ACHN (cell line): ENCODE measurements around the gene GIMAP6.
"Not testable (repeated sequence)": the region's sequence is repeated elsewhere in the genome, so short reads cannot be mapped to it uniquely, and the experiment has no call there.

Source experiments
- DNase-seq: peaks from one replicate; pipeline ENCODE4 v3.0.0-alpha.2; 2015
- in situ Hi-C: cut with HindIII; loops from 2 replicates; pipeline ENCODE4 v1.10.0; 2017; ENCODE audit warnings: low sequenced_read_pairs, low pct_ligation_motif_present, low pct_unique_long_range_greater_than_20kb

Gene GIMAP6

DNA sequence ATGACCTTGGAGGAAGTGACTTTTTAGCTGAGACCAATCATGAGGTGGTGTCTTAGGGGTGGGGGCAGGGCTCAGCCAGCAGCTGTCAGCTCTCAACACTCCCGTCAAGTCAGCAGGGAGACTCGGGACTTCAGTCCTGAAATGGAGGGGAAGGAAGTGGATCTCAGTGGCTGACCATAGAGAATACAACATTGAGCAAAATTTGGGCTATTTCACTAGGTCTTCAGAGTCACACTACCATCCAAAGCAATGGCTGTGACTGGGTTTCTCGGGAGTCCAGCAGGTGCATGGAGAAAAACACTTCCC, 16.8 kb upstream of the GIMAP6 start:
- no peak for DNase-seq
- in situ Hi-C loops = no loop called here

DNA sequence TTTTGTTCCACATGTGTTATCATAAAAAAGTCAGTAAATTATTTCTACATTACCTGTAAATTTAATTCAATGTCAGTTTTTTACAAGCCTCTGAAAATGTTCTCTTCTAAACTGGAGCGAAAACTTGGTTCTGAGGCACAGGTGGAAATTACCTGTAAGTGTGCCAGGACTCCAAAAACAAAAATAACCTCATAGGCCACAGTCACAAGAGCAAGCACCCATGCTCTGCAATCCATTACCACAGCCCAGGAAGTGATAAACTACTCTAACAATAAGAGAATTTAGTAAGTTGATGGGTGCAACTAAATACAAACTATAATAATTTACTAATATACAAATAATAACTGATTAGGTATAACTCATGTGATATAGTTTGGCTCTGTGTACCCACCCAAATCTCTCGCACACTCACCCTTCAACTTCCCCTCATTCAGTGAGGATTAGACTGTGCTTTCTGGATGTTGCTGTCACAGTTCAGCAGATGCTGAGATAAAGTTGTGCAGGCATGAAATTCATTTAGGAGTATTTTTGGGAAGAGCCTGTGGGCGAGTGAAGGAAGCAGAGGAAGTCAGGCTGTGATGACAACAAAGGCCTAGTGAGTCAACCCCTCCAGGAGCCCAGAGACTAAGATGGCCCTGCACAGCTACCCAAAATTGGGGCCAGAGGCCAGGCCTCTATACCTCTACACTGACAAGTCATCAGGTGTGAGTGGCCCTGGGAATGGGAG, 16.3 kb upstream of the GIMAP6 start:
- no peak for DNase-seq

DNA sequence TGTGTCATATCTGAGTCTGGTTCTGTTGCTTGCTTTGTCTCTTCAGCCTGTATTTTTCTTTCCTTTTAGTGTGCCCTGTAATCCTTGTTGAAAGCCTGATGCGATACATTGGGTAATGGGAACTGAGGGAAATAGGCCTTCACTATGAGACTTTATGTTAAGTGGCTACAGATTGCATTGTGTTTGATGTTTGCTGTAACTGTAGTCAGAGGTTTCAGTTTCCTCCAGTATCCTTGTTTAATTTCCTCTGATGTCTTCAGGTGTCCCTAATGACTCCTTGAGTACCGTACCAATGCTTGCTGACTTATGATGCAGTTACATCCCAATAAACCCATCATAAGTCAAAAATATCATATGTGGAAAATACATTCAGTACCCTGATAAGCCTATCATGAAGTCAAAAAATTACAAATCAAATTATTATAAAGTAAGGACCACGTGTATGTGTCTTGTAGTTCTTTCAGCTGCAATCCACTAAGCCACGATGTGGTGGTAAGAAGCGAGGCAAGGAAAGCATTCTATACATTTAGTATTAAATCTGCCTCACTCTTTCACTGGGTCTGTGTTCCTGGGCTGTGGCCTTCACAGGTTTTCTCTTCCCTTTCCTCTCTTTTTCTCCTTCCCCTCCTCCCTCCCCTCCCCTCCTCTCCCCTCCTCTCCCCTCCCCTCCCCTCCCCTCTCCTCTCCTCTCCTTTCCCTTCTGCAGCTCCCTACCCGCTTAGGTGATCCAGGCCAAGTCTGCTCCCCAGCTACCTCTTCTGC, 13.3 kb upstream of the GIMAP6 start:
- in situ Hi-C loops = no loop called here
- no peak for DNase-seq

More for the DNA sequence above, 16.3 kb upstream of the GIMAP6 start:
- in situ Hi-C loops = no loop called here

DNA sequence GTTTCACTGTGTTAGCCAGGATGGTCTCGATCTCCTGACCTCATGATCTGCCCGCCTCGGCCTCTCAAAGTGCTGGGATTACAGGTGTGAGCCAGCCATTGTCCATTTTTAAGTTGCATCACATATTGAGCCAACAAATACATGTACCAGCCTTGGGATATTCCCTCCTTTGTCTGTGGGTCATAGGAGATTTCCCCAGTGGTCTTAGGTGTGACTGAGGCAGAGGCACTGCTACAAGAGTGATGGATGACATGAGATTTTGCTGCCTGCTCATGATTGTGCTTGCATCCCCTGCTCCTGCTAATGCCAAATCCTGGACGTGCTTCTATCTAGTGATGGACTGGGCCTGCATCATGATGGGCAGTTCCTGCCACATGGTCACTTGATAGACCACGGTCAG, 10.7 kb upstream of the GIMAP6 start:
- in situ Hi-C loops = no loop called here
- DNase-seq = no peak

DNA sequence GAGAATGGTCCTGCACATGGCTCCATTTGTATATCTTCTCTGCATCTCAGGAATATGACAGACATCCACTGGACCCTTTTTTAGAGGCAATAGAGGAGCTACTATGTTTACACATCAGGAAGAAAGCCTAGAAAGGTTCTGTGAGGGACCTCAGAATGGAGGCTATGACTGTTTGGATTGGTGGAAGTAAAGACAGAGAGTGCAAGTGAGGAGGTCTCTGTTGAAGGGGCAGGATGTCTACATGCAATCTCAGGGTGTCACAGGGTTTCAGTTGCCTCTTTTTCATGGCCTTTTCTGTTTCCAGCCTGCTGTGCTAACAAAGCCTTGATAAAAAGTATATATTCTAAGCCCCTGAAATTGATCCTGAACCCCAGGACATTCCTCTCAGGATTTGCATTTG, 9.7 kb upstream of the GIMAP6 start:
- in situ Hi-C loops = no loop called here
- DNase-seq = no peak

DNA sequence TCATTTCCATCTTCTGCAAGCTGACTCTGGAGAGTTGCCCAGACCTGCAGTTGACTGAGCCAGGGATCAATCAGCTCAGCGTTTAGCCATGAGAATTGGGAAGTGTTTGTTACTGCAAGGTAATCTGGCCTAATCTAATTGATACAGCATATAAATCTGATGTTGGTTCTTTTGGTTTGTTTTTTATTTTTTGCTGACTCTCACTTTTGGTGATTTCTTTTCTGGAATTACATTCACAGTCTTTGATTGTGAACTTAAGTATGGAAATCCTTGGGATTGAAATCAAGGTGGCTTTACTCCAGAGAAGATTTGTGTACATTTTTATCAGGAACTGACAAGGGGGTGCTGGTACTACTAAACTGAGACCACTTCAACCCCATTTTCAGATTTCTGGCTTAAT, 1.7 kb upstream of the GIMAP6 start:
- in situ Hi-C loops = no loop called here
- DNase-seq = no peak

DNA sequence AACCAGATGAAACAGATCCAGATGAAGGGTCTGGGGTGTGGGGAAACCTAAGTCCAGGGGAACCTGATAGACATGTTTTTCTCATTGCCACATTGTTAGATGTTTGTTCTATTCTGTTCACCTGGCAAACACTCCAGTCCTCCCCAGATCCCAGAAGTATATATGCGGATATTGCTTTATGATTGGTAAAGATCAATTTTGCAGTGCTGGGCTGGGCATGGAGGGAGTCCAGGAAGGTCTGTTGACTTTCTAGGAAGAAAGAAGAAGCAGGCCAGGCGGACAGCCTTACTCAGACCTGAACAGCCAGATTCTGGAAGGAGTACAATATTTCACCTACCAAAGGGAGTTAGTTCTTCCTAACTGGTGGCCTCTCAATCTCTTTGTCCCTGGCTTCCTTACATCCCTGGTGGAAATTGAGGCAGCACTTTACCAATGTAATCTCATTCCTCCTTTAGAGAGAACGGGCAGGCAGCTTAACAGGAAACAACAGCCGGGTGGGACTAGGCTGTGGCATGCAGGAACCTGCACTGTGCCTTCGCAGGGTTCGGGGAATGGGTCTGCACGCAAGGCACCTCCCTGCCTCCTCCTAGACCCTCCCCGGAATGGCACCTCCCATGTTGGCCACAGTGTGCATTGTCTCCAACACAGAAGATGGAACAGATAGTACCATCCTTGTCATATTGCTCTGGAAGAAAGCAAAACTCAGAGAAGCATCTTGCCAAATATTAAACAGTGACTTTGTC, 930 bp downstream of the GIMAP6 start:
- in situ Hi-C loops = no loop called here

DNA sequence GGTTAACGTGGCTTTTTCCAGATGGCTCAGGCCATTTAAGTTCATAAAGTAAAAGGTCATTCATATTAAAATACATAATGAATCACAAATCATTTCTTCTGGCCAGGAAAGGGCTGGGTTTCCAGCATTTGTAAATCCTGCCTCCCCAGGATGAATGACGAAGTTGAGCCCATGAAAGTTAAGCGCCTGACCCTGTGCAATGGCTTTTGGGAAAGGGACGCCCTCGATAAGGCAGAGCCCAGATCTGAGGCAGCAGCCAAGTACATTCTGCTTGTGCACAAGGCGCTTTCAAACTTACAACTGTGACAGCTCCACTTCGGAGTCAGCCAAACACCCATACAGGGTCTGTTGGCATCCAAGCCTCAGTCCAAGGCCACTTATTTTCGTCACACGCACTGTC, 2.8 kb downstream of the GIMAP6 start:
- DNase-seq = no peak
- in situ Hi-C loops = no loop called here

More for the DNA sequence above, 930 bp downstream of the GIMAP6 start:
- DNase-seq = no peak

DNA sequence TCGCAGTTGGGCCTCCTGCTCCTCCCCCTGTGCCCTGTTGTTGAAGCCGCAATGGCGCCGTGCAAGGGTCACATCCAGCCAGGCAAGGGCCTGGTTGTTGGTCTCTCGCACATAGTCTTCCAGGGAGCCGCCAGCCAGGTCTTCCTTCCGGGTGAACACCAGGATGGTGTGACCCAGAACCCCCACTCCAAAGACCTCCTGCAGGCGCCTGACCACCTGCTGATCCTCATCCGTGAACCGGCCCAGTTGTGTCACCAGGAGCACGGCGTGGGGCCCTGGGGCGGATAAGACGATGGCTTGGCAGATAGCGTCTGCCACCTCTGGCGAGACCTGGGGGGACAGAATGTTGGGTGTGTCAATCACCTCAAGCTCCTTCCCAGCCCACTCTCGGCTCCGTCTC, 4.2 kb downstream of the GIMAP6 start:
- DNase-seq = no peak
- in situ Hi-C loops = no loop called here

DNA sequence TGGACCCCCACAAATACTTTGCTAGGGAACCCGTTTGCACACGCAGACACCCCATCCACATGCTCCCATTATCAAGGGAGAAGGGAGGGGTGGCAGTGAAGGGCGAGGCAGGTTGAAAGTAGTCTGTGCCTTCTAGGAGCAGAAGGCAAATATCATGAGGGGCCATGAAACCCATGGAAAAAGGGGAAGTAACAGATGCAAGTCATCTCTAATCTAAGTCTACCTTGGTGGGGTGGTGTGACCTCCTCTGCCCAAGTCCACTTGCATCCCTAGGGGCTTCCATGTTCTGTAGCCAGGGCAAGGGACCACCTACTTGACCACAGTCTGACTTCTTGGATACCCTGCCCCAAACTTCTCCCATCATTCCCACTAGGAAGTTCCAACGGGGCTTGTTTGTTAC, 5.5 kb downstream of the GIMAP6 start:
- no peak for DNase-seq
- in situ Hi-C loops = no loop called here

DNA sequence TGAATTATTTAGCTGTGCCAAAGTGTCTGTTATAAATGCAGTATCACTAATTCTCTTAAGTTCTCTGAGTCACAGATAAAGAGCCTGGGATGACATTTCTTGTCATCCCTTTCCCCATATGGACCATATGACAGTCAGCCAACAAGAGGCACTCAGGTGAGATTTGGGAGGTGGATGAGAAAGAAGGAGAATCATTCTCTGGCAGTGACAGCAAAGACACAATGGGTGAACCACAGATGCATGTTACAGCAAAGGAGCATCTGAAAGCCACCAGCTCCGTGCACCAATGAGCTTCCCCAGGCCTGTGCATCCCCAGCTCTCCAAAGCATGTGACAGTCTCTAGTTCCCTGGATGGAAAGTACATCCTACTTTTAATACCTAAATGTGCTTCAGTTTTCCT, 10.8 kb downstream of the GIMAP6 start:
- no peak for DNase-seq
- in situ Hi-C loops = no loop called here

DNA sequence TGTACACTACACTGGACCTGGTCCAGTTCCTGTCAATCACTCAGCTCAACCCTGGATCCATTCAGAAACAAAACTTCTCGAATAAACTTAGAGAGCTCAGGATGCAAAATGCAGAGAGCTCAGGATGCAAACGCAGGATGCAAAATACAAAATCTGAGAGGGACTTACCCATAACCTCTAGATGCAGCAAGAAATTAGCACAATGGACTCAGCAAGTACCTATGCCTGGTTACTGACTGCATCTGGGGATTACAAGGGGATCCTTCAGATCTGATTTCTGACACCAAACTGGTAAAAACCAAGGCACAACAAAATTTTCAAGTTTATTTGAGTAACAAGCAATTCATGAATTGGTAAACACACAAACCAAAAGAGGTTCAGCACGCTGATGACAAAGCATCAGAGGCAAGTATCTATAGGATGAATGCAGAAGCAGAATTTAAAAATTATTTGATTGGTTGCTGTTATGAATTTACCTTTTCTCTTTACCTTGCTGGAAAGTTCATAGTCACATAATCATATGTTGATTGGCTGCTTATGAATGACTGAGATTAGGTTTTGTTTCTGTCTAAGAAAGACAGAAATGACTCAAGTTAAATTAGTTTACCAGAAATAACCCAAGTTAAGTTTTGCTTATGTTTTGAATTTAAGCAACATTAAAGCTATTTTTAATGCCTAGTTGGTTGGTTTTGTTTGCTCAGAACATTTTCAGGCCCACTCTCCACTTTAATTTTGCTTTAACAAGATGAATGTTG, 11.4 kb downstream of the GIMAP6 start:
- DNase-seq = no peak
- in situ Hi-C loops = no loop called here

DNA sequence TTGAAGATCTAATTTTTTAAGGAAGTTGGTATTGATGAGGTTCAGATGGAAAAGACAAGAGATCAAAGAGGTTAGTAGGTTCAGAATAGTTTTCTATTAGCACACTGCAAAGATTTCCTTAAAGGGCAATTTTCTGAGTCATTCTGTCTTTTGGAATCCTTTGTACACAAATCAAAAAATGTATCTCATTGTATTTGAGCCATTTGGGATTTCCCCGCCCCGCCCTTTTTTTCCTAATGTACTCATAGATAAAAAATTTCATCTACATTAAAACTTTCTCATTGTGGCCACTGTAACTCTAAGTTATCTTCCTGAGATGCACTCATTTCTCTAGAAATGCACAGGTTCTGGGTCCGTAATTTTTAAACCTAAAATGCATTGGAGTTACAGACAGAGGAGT, 12.1 kb downstream of the GIMAP6 start:
- in situ Hi-C loops = no loop called here

DNA sequence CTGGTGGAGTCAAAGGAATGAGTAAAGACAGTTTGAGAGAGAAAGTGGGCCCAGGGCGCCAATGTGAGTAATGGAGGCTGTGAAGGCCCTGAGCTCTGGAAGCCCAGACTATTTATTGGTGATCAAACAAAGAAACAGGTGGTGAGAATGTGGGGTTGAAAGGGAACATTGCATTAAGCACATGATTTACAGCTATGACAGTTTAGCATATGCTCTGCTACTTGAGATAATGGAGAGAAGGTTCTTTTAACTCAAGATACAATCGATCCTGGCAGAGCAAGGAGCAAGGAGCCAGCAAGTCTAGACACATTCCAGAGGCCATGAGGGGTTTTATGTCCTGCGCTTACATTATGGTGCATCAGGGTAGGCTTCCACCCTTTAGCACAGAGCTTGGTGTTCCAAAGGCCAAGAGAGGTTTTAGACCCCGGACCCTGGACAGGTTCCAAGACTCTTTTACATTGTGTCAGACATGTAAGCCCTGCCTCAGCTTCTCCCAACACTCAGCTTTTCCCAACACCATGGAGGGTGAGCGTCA, 16.9 kb downstream of the GIMAP6 start:
- in situ Hi-C loops, DNase-seq: not testable (repeated sequence)

More for the DNA sequence above, 12.1 kb downstream of the GIMAP6 start:
- no peak for DNase-seq

DNA sequence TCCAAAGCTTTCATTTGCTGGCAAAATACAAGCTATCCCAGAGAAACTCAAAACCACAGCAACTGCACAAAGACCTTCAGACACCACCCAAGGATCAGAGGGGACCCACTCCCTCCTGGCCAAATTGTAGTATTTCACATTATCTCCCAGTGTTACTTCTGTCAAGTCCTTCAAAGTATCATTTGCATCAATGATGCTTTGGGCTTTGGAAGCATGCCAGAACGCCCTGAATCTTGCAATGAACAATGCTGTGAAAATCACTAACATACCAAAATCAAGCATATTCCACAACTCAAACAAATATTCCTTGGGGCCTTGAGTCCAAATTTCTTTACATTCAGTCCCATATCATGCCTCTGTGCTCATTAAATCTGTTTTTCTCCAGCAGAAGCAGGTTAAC, 17.8 kb downstream of the GIMAP6 start:
- DNase-seq, in situ Hi-C loops: not testable (repeated sequence)

DNA sequence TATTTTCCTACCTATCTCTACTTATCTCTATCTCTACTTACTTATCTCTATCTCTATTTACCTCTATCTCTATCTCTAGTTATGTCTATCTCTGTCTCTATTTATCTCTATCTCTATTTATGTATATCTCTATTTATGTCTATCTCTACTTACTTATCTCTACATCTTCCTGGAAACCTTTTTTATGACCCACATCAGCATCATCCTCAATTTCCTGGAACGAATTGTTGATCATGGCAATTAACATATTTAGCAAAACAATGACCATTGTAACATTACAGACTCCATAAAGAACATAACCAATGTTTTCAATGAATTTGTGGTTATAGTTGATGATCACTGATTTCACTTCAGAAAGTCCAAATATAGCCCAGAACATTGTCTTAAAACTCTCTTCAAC, 18.3 kb downstream of the GIMAP6 start:
- in situ Hi-C loops = no loop called here
- DNase-seq = no peak

DNA sequence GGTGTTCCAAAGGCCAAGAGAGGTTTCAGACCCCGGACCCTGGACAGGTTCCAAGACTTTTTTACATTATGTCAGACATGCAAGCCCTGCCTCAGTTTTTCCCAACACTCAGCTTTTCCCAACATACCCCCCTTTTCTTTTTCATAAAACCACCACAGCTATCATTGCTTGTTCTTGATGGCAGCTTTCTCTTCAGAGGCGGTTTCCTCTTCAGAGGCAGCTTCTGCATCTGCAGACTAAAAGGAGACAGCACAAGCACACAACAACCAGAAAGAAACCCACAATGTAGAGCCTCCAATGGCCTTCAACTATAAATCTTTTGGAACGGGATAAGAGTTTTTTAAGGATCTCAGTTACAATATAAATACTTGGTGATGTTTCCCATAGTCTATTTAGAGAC, 19.3 kb downstream of the GIMAP6 start:
- no peak for DNase-seq
- in situ Hi-C loops = no loop called here

DNA sequence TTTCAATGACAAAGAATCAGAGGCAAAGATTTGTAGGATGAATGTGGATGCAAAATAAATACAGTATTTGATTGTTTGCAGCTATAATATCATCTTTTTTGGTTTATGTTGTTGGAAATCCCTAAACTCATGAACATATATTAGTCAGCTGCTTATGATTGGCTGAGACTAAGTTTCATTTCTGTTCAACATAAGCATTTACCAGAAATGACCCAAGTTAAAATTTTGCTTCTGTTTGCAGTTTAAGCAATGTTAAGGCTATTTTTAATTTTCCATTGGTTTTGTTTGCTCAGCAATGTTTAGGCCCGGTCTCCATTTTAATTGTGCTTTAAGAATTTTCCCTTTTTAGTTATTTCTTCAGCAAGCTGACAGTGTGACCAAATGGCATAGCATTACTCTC, 22.0 kb downstream of the GIMAP6 start:
- in situ Hi-C loops = no loop called here

DNA sequence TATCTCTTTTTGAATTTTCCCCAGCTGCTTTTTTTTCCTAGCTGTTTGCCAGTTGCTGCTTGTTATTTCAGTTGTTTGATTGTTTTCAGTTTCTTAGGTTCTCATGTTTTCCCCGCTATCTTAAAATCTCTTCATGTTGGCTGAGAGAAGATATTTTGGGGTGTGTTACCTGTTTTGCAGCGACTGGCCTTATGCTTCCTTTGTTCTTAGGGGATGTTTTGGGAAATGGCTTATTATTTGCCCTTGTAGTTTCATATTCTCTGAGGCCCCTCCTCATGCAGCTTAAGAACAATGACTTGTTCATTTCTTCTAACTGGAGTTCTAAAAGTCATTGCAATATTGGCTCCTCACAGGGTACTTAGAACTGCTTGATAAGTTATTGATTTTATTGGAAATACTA, 28.6 kb downstream of the GIMAP6 start:
- in situ Hi-C loops, DNase-seq: not testable (repeated sequence)

More for the DNA sequence above, 22.0 kb downstream of the GIMAP6 start:
- DNase-seq = no peak
